ENCODE measurements around the gene HPCAL1.

GRCh38 chr2:10258326-10258725 lies 44.4 kb upstream of the HPCAL1 start:
- no peak for TF ChIP-seq CTCF (IDR thresholded peaks at IDR 0.05)
- TF ChIP-seq POLR2A (IDR thresholded peaks at IDR 0.05): no peak

All from body of pancreas (tissue), 4 donors.